Esophagus squamous epithelium (tissue), 5 donors: ENCODE data around the gene ZSCAN5B. TPM values are rescaled to one million over a fixed set of nuclear protein-coding genes. Genes with fewer than 3 reads are reported as not detected.
"Not testable (repeated sequence)": the region's sequence is repeated elsewhere in the genome, so short reads cannot be mapped to it uniquely, and the experiment has no call there.

Experiments used
- DNase-seq: peaks from one replicate; lab custom pipeline; 2025; lab: John Stamatoyannopoulos, UW
- H3K27ac ChIP-seq, 4 donors: fragments of 200-600 bp; sonication (generic); one replicate each; pipeline ENCODE4 v1.5.1; 2016 to 2019; ENCODE audit warnings: mild to moderate bottlenecking in 1 of 4
- H3K27me3 ChIP-seq, 4 donors: fragments of 200-600 bp; sonication (generic); 1 replicate in 3 of 4; 2 replicates in 1 of 4; pipeline versions ENCODE4 v1.5.1 to v1.6.0; 2017 to 2021; ENCODE audit warnings: antibody characterized with exemption in 1 of 4
- H3K36me3 ChIP-seq, 3 donors: fragments of 200-600 bp; sonication (generic); one replicate each; pipeline ENCODE4 v1.5.1; 2016 to 2019
- H3K4me1 ChIP-seq, 3 donors: fragments of 200-600 bp; sonication (generic); one replicate each; pipeline ENCODE4 v1.5.1; 2017 to 2019
- H3K4me3 ChIP-seq, 4 donors: fragments of 200-600 bp; sonication (generic); 1 replicate in 3 of 4; 2 replicates in 1 of 4; pipeline ENCODE4 v1.5.1; 2016 to 2019; ENCODE audit warnings: mild to moderate bottlenecking in 2 of 4, moderate library complexity in 1 of 4
- H3K9me3 ChIP-seq, 3 donors: fragments of 200-600 bp; sonication (generic); one replicate each; pipeline ENCODE4 v1.5.1; 2016 to 2019
- CTCF ChIP-seq, 6 experiments: fragments of 450-650 bp in 4 of 6; fragments of 200-600 bp in 2 of 6; sonication (generic) in 2 of 6; IDR thresholded peaks; one replicate each; pipeline ENCODE4 v1.5.1; 2016 to 2019; ENCODE audit warnings: antibody characterized with exemption in 6 of 6, mild to moderate bottlenecking in 4 of 6, moderate library complexity in 4 of 6
- POLR2A ChIP-seq, 4 donors: fragments of 450-650 bp; IDR thresholded peaks; one replicate each; pipeline ENCODE4 v1.6.1; 2017; ENCODE audit warnings: antibody characterized with exemption in 4 of 4, mild to moderate bottlenecking in 4 of 4, moderate library complexity in 3 of 4
- WGBS, 2 donors: methylation state at CpG; one replicate each; pipeline ENCODE4 v1.1.5; 2018; 5-methylcytosine and 5-hydroxymethylcytosine counted together
- intact Hi-C: fragments of 100-400 bp; cut with DNase I; formaldehyde crosslinking; loops from one replicate; pipeline ENCODE4 v1.15.0; 2022
- total RNA-seq, 4 donors: library from RNA; depleted of rRNA; stranded (reverse); fragments of >200 nt; gene quantifications; one replicate each; pipeline ENCODE4 v1.1.0, GENCODE V29; 2016
- donor health status: DM: yes; HTN: yes; CAD: no.

Gene ZSCAN5B
- total RNA-seq, 4 donors from 2014 or later, result not detected

DNA sequence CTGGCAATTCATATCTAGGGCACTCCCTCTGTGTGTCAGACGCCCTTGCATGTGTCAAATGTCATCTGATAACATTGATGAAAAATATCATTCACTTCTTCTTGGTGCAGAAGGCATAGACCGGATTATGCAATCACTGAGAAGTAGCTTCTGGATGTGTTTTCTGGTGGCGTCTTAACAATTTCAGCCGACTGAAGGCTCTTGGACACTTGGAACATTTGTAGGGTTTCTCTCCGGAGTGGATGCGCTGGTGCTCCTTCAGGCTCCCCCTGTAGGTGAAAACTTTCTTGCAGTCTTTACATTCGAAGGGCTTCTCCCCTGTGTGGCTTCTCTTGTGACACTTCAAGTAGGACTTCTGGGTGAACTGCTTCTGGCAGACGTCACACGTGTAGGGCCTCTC, 23.9 kb upstream of the ZSCAN5B start:
- 61 to 64% methylated on average over 8 to 9 of the region's 9 CpGs for WGBS, 2 donors
- DNase-seq, H3K27me3 ChIP-seq, intact Hi-C loops, H3K4me3 ChIP-seq, H3K27ac ChIP-seq, H3K9me3 ChIP-seq: not testable (repeated sequence)
- peaks cover 0 to 24% (median 0%) of the 10 kb centered on the region in 3 donors for H3K36me3 ChIP-seq
- TF ChIP-seq CTCF (IDR thresholded peaks at IDR 0.05), result peak in 2 of 6 experiments; percentile 10 to 45
- peaks cover 0 to 15% (median 4%) of the 10 kb centered on the region in 3 donors for H3K4me1 ChIP-seq

GRCh38 chr19:56218961-56219360, 21.4 kb upstream of the ZSCAN5B start:
- no peaks in the 10 kb centered on the region for H3K9me3 ChIP-seq
- no peak for TF ChIP-seq POLR2A (IDR thresholded peaks at IDR 0.05)
- no peak for TF ChIP-seq CTCF (IDR thresholded peaks at IDR 0.05)
- peaks cover 0 to 24% (median 0%) of the 10 kb centered on the region in 3 donors for H3K36me3 ChIP-seq
- no peak for DNase-seq
- intact Hi-C loops, result no loop called here
- no peak overlapping the region for H3K4me3 ChIP-seq
- peaks cover 0 to 18% (median 0%) of the 10 kb centered on the region in 4 donors for H3K27me3 ChIP-seq
- WGBS, 2 donors, result 84 to 89% methylated on average over 10 of the region's 10 CpGs
- H3K4me1 ChIP-seq, result peaks cover 0 to 17% (median 4%) of the 10 kb centered on the region in 3 donors
- H3K27ac ChIP-seq, result no peak overlapping the region

DNA sequence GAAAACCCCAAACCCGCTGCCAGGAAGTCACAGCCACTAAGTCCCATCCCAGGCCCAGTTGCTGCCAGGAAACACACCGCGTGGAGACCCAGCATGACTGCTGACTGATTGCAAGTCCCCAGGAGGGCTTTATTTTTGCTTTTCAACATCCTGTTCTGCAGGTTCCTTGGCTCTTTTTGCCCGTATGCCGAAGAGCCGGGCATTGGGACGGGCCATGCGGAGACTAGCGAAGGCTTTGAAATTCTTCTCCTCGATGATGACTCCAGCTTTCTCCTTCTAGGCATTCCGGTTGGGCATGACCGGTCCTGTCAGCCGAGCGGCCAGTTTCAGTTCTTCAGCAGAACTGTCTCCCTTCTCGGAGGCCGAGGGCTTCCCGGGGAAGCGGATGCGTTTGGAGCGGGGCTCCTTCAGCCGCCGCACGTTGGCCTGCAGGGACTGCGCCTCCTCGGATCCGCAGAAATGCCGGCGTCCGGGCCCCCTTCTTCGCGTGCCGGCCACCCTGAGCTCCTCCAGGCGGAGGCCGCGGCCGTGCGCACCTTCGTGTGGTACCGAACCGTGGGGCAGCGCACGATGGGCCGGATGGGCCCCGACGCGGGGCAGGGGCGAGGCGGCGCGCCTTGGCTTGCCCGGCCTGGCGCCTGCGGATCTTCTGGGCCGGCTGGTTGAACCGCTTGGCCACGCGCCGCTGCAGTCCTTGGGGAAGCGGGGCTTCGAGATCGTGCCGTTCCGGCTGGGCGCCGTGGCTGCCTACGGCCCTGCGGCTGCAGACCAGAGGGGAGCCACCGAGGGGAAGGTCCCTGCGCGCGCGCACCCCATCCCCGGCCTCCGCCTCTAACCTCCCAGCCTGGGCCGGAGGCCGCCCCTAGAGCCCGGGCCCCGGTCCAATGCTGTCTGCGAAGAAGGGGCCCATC, 19.7 kb upstream of the ZSCAN5B start:
- H3K4me1 ChIP-seq, result peaks cover 0 to 17% (median 4%) of the 10 kb centered on the region in 3 donors
- H3K4me3 ChIP-seq, result peak overlapping the region; percentile 37 to 68 (median 42)
- H3K27ac ChIP-seq, result peak overlapping the region; percentile 75 to 81 (median 80)
- TF ChIP-seq POLR2A (IDR thresholded peaks at IDR 0.05), result no peak
- TF ChIP-seq CTCF (IDR thresholded peaks at IDR 0.05), result no peak
- no peaks in the 10 kb centered on the region for H3K9me3 ChIP-seq
- intact Hi-C loops, result no loop called here
- peaks cover 0 to 9% (median 0%) of the 10 kb centered on the region in 3 donors for H3K36me3 ChIP-seq
- WGBS, 2 donors, result 11 to 23% methylated on average over 22 to 29 of the region's 79 CpGs
- DNase-seq, result no peak
- H3K27me3 ChIP-seq, result peaks cover 0 to 26% (median 0%) of the 10 kb centered on the region in 4 donors

- WGBS, 2 donors, result 70 to 80% methylated on average over 4 of the region's 4 CpGs
- no peak for DNase-seq
- Histone ChIP-seq H3K27ac (no peak overlapping the region), H3K9me3 (no peaks in the 10 kb centered on the region), H3K4me1 (peaks cover 0 to 4% (median 0%) of the 10 kb centered on the region in 3 donors), H3K27me3 (peaks cover 0 to 18% (median 0%) of the 10 kb centered on the region in 4 donors), H3K4me3 (no peak overlapping the region), H3K36me3 (no peaks in the 10 kb centered on the region)
- intact Hi-C loops, result no loop called here
- no peak for TF ChIP-seq POLR2A (IDR thresholded peaks at IDR 0.05)
- TF ChIP-seq CTCF (IDR thresholded peaks at IDR 0.05), result no peak
Observed at GRCh38 chr19:56211718-56212117, 14.1 kb upstream of the ZSCAN5B start.

GRCh38 chr19:56210036-56210435, 12.5 kb upstream of the ZSCAN5B start:
- 84% methylated on average over 6 to 8 of the region's 9 CpGs for WGBS, 2 donors
- H3K27ac ChIP-seq, H3K4me3 ChIP-seq, intact Hi-C loops, H3K4me1 ChIP-seq, H3K36me3 ChIP-seq, DNase-seq, H3K9me3 ChIP-seq: not testable (repeated sequence)
- H3K27me3 ChIP-seq, result peaks cover 0 to 14% (median 0%) of the 10 kb centered on the region in 4 donors
